ENCODE data around the gene BMF. TPM values are rescaled to one million over a fixed set of nuclear protein-coding genes. Genes with fewer than 3 reads are reported as not detected.

The BMF gene
- total and polyA plus RNA-seq, 2 experiments from 2014 or later, result 0.40 to 1.1 TPM

DNA sequence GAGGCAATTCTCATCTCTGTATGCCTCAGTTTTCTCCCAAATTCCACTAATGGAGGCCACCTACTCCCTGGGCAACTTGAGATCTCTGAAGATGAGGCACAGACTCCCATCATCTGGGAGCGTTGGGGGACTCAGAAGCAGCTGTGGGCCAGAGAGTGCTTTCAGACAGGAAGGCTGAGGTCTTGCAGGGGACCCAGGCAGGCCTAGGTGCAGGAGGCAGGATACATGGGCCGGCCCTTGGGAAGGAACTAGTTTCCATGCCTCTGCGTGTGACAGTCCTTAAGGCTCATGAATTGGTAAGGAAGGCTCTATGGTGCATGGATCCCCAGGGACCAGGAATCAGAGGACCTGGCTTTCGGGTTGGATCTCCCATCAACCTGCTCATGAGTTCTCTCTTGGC is 14.5 kb downstream of the BMF start:
- Histone ChIP-seq H2AFZ (no peak overlapping the region), H4K20me1 (ENCODE audit: insufficient read depth) (no peaks in the 10 kb centered on the region), H3K9me2 (ENCODE audit: insufficient read depth) (no peaks in the 10 kb centered on the region), H3K4me2 (ENCODE audit: unreplicated experiment) (no peak overlapping the region), H3F3A (ENCODE audit: insufficient read depth) (peaks cover 8% of the 10 kb centered on the region), H3K36me3 (ENCODE audit: low read depth) (no peaks in the 10 kb centered on the region), H3K4me1 (ENCODE audit: insufficient read depth) (peaks cover 41% of the 10 kb centered on the region), H3K27me3 (replicated peaks; ENCODE audit: insufficient read depth) (no peaks in the 10 kb centered on the region), H3K27ac (no peak overlapping the region), H3K79me2 (ENCODE audit: insufficient read depth) (no peaks in the 10 kb centered on the region), H3K9me3 (ENCODE audit: low read depth) (no peaks in the 10 kb centered on the region), H3K9ac (no peak overlapping the region), H3K4me3 (no peak overlapping the region)
- no peak for DNase-seq
- 84 to 91% methylated on average over 4 of the region's 4 CpGs for WGBS, 2 experiments (ENCODE audit: low coverage in 1 of 2, low lambda C conversion rate in 2 of 2, missing lambda C conversion rate in 2 of 2)
- in situ Hi-C loops (cut with MboI), result no loop called here
- TF ChIP-seq EZH2phosphoT487 (IDR thresholded peaks at IDR 0.05; ENCODE audit: insufficient read depth, low read depth) (no peak), EZH2 (IDR thresholded peaks at IDR 0.05; ENCODE audit: insufficient read depth, poor library complexity, severe bottlenecking) (no peak)

DNA sequence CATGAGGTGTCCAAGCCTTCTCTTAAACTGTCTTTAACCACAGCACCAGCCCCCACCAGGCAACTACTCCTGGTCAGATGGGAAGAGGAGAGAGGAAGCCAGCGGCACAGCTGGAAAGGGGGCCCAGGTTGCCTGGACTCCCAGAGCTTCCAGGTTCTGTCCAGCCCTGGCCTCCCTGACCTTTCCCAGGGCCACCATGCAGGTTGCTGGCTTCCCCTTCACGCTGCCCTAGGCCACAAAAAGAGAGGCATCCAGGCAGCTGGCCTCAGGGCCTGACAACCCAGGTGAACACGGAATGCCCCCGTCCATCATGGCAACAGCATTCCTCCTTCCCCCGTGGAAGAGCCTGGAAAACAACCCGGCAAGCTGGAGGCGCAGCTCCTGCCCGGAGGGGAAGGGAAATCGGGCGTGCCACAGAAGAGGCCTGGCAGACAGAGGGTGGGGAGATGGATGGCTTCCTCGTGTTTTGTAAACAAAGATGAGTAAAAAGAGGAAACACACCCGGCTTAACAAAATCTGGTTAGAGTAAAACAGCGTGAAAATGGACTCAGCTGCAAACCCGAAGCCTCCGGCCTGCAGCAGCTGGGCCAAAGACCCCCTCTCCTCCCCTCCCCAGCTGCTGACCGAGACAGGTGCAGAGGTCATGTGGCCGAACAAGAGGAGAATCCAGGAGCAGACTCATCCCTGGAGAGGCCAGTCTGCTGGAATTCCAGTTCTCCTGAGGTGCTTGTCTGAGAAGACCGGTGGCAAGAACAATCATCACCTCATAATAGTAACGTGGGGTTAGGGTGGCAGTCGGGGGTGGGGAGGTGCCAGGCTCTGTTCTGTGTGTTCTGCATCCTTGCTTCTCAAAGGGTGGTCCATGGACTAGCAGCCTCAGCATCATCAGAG is 15.5 kb downstream of the BMF start:
- Histone ChIP-seq H3K27me3 (replicated peaks; ENCODE audit: insufficient read depth) (no peaks in the 10 kb centered on the region), H4K20me1 (ENCODE audit: insufficient read depth) (no peaks in the 10 kb centered on the region), H3K27ac (peak overlapping the region; percentile 51; the same call in 1 of the 2 replicates), H3K4me3 (no peak overlapping the region), H3F3A (ENCODE audit: insufficient read depth) (peaks cover 4% of the 10 kb centered on the region; the same call in 1 of the 2 replicates), H3K4me1 (ENCODE audit: insufficient read depth) (peaks cover 41% of the 10 kb centered on the region), H3K9ac (peak overlapping the region; percentile 11; the same call in 1 of the 2 replicates), H3K36me3 (ENCODE audit: low read depth) (no peaks in the 10 kb centered on the region), H3K9me2 (ENCODE audit: insufficient read depth) (no peaks in the 10 kb centered on the region), H2AFZ (peak overlapping the region; percentile 9; the same call in 1 of the 2 replicates), H3K9me3 (ENCODE audit: low read depth) (no peaks in the 10 kb centered on the region), H3K79me2 (ENCODE audit: insufficient read depth) (no peaks in the 10 kb centered on the region), H3K4me2 (ENCODE audit: unreplicated experiment) (peak overlapping the region; percentile 37)
- WGBS, 2 experiments (ENCODE audit: low coverage in 1 of 2, low lambda C conversion rate in 2 of 2, missing lambda C conversion rate in 2 of 2), result 20 to 22% methylated on average over 19 to 20 of the region's 20 CpGs
- TF ChIP-seq EZH2phosphoT487 (IDR thresholded peaks at IDR 0.05; ENCODE audit: insufficient read depth, low read depth) (no peak), EZH2 (IDR thresholded peaks at IDR 0.05; ENCODE audit: insufficient read depth, poor library complexity, severe bottlenecking) (no peak)
- peak; percentile 62 for DNase-seq
- in situ Hi-C loops (cut with MboI), result no loop called here

DNA sequence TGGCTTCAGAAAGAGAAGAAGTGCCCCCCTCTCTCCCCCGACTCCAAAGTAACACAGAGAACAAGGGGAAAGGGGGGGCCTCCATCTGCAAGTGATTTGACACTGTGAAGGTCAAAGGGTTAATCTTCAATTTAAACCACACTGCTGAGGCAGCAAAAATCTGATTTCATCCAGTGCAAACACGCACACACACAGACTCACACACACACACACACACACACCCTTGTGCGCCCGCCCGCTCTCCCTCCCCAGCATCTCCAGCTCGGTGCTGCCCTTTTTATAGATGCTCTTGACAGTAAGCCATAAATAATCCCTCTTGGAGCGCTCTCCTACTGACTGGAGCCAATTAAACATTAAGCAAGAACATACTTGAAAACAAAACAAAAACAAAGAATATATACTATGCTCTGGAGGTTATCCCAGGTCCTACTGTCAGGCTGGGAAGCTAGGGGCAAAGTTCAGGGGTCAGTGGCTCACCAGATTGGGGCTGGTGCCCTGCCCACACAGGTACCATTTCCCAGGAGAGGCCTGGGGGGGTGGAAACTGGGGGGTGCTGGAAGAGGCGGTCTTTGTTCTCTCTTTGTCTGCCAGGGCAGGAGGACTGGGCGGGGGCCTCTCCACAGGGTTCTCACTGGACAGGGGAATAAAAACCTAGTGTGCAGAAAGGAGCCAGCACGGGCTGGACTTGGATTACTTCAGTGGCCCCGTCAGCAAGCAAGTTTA is 16.3 kb downstream of the BMF start:
- peaks cover 34% of the 10 kb centered on the region for H3K4me1 ChIP-seq (ENCODE audit: insufficient read depth)
- no peak overlapping the region for H3K4me3 ChIP-seq
- no peaks in the 10 kb centered on the region for H3K27me3 ChIP-seq (replicated peaks; ENCODE audit: insufficient read depth)
- peaks cover 4% of the 10 kb centered on the region; the same call in 1 of the 2 replicates for H3F3A ChIP-seq (ENCODE audit: insufficient read depth)
- H2AFZ ChIP-seq, result no peak overlapping the region; the same call in 1 of the 2 replicates
- H3K79me2 ChIP-seq (ENCODE audit: insufficient read depth), result no peaks in the 10 kb centered on the region
- 14 to 16% methylated on average over 11 of the region's 11 CpGs for WGBS, 2 experiments (ENCODE audit: low coverage in 1 of 2, low lambda C conversion rate in 2 of 2, missing lambda C conversion rate in 2 of 2)
- in situ Hi-C loops (cut with MboI), result no loop called here
- H3K9me3 ChIP-seq (ENCODE audit: low read depth), result no peaks in the 10 kb centered on the region
- H3K36me3 ChIP-seq (ENCODE audit: low read depth), result no peaks in the 10 kb centered on the region
- DNase-seq, result peak; percentile 74
- H4K20me1 ChIP-seq (ENCODE audit: insufficient read depth), result no peaks in the 10 kb centered on the region
- H3K27ac ChIP-seq, result peak overlapping the region; percentile 51
- H3K9ac ChIP-seq, result peak overlapping the region; percentile 11; the same call in 1 of the 2 replicates
- H3K4me2 ChIP-seq (ENCODE audit: unreplicated experiment), result peak overlapping the region; percentile 37
- H3K9me2 ChIP-seq (ENCODE audit: insufficient read depth), result no peaks in the 10 kb centered on the region
- no peak for TF ChIP-seq EZH2 (IDR thresholded peaks at IDR 0.05; ENCODE audit: insufficient read depth, poor library complexity, severe bottlenecking)
- TF ChIP-seq EZH2phosphoT487 (IDR thresholded peaks at IDR 0.05; ENCODE audit: insufficient read depth, low read depth), result no peak

DNA sequence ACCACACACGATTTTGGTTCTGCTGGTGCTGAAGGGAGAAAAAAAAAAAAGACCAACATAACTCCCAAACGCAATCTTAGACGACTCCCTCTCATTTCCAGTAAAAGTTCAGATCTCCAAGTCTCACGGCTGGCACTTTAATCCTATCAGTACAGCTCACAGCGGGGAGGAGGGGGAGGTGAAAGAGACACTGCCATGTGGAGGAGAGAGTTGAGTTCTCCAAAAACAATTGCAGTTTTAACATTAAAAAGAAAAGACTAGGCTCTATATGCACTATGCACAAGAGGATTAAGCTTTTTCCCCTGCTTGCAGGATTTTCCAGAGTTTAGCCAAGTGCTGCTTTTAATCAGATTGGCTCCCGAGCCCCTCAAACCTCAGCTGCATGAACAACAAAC is 16.8 kb downstream of the BMF start:
- Histone ChIP-seq H3K4me1 (ENCODE audit: insufficient read depth) (peaks cover 34% of the 10 kb centered on the region), H3F3A (ENCODE audit: insufficient read depth) (peaks cover 4% of the 10 kb centered on the region; the same call in 1 of the 2 replicates), H4K20me1 (ENCODE audit: insufficient read depth) (no peaks in the 10 kb centered on the region), H3K4me2 (ENCODE audit: unreplicated experiment) (peak overlapping the region; percentile 37), H2AFZ (no peak overlapping the region; the same call in 1 of the 2 replicates), H3K79me2 (ENCODE audit: insufficient read depth) (no peaks in the 10 kb centered on the region), H3K4me3 (no peak overlapping the region), H3K9me2 (ENCODE audit: insufficient read depth) (no peaks in the 10 kb centered on the region), H3K36me3 (ENCODE audit: low read depth) (no peaks in the 10 kb centered on the region), H3K9ac (no peak overlapping the region), H3K9me3 (ENCODE audit: low read depth) (no peaks in the 10 kb centered on the region), H3K27ac (no peak overlapping the region), H3K27me3 (replicated peaks; ENCODE audit: insufficient read depth) (no peaks in the 10 kb centered on the region)
- in situ Hi-C loops (cut with MboI), result no loop called here
- 28 to 39% methylated on average over 6 of the region's 6 CpGs for WGBS, 2 experiments (ENCODE audit: low coverage in 1 of 2, low lambda C conversion rate in 2 of 2, missing lambda C conversion rate in 2 of 2)
- TF ChIP-seq EZH2phosphoT487 (IDR thresholded peaks at IDR 0.05; ENCODE audit: insufficient read depth, low read depth), result no peak
- no peak for TF ChIP-seq EZH2 (IDR thresholded peaks at IDR 0.05; ENCODE audit: insufficient read depth, poor library complexity, severe bottlenecking)
- no peak for DNase-seq
